ENCODE measurements around the gene DCHS2.

DCHS2 gene

DNA sequence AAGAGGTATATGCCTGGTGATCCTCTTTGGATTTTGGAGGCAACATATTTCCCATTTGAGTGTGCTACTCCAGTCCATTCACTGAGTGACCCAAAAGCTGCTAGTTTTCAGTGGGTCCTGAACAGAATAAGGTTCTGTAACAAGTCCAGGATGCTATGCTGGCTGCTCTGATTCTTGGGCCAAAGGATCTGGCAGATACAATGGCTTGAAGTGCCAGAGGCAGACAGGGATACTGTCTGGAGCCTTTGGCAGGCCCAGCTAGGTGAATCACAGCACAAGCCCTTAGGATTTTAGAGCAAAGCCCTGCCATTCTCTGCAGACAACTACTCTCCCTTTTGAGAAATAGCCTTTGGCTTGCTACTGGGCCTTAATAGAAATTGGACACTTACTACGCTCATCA lies 40.6 kb downstream of the DCHS2 start:
- no peak for DNase-seq (ENCODE audit: low read depth in 2 of 2)

DNA sequence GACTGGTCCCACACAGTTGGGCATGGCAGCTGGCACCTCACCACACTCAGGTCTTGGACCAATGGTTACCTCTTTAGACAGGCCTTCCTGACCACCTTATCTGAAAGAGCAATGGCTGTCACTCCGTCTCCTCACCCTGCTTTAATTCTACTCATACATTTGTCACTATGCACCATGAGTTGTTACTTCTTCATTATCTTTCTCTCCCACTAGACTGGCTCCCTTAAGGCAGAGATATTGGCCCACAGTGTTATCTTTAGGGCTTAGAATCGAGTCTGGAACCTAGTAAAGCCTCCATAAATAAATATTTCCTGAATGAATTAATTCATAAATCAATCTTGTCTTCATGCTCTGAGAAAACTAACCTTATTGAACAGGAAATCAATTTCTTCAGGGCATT lies 46.6 kb downstream of the DCHS2 start:
- no peak for DNase-seq (ENCODE audit: low read depth in 2 of 2)

DNA sequence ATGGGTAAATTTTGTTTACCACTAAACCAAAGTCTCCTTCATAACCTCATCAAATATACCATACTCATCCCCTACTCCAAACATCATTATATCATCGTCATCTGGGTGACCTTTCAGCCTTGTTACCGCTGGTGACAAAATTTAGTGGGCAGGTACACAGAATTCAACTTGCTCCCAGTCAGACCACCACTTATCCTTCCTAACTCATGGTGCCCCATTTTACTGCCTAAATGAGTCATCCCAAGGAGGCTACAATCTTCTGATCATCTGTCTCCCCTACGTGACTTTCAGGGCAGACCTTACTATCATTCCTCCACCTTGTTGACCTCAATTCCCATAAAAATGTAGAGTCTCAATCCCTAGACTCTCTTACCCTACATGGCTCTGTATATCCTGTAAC lies 49.6 kb downstream of the DCHS2 start:
- no peak for DNase-seq (ENCODE audit: low read depth in 2 of 2)

DNA sequence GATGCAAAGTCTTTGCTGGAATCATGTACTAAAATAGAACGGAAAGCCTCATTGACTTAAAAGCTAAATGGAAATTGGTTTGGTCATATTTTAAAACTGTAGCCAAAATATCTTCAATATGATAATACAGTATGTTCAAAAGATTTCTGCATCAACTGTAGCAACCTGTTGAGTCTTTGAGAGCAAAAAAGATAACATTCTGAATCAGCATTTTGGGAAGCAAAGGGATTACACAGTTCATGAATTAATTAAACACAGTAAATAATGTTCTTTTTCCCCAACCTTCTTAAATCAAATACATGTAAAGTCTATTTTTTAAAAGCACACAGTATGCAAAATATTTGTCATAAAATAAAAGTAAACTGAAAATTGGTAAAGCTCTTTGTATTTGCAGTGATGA lies 50.5 kb downstream of the DCHS2 start:
- no peak for DNase-seq (ENCODE audit: low read depth in 2 of 2)

DNA sequence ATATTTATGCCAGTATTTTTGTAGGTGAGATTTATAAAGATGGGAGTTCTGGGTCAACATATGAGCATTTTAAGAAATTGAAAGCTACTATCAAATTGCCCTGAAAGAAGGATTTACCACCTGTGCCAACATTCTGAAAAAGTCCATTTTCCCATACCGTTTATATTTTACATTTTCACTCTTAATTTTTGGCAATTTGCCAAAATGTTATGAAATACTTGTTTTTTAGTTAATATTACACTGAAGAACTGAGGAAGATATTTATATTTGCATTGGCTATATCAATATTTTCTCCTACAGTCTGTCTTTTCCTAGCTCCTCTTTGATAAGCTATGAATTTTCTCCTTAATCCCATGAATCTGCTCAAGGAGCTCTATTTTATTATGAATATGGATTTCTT lies 52.4 kb downstream of the DCHS2 start:
- DNase-seq (ENCODE audit: low read depth in 2 of 2), result no peak

DNA sequence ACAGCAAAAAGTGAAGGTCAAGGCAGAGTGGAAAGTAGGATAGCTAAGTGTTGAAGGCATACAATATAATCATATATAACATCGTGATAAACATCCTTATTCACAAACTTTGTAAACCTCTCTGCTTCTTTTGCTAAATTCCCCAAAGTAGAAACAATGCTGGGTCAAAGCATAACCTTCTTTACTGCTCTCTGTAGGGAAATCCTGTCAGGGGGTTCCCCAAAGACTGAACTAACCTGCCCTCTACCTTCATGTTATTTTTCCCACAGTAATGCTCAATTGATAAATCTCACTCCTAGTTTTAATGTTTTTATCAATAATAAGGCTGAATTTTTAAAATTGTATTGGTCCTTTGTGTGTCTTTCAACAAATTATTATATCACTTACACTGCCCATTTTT lies 55.7 kb downstream of the DCHS2 start:
- DNase-seq (ENCODE audit: low read depth in 2 of 2), result no peak

DNA sequence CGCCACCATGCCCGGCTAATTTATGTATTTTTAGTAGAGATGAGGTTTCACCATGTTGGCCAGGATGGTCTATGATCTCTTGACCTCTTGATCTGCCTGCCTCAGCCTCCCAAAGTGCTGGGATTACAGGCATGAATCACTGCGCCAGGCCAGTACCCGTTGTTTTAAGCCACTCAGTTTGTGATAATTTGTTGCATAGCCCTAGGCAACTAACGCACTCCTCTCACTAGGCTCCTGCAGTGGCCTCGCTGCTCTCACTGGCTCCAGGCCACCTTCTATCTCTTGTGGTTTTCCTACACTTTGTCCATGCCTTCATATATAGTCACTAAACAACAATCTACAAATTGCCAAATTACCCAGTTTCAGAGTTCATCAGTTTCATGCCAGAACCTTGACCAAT lies 58.1 kb downstream of the DCHS2 start:
- DNase-seq (ENCODE audit: low read depth in 2 of 2), result no peak

DNA sequence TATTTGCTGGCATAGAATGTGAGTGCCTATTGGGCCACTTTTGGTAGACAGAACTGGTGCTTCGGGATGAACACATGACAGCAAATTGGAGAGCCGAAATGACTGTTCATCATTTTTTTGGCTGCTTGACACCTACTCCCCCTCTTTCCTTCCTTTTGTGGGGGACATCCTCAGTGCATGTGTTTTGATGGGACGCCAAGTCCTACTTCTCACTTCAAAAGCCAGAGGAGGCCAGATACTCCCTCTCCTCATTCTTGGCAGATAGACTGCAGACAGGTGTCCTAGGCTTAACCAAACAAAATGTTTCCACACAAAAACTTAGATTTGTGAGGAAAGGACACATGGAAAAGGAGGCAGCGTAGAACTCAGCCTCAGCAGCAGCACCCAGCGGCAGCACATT lies 62.4 kb downstream of the DCHS2 start:
- DNase-seq (ENCODE audit: low read depth in 2 of 2), result no peak

DNA sequence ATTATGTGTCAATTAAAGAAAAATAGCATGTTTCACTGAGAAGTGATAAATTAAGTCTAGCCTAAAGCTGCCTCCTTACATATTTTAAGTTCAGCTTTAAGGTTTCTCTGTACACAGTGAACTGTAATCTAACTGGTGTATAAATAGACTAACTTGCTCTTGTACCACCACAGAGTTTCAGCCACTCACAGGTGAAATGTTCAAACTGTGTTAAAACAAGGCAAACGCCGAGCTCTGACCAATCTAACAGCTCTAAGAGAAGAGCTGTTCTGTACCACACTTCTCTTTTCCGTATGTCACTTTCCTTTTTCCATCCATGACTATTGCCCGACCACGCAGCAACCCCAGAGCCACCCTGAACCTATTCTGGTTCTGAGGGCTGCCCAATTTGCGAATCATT lies 64.5 kb downstream of the DCHS2 start:
- DNase-seq (ENCODE audit: low read depth in 2 of 2), result no peak

DNA sequence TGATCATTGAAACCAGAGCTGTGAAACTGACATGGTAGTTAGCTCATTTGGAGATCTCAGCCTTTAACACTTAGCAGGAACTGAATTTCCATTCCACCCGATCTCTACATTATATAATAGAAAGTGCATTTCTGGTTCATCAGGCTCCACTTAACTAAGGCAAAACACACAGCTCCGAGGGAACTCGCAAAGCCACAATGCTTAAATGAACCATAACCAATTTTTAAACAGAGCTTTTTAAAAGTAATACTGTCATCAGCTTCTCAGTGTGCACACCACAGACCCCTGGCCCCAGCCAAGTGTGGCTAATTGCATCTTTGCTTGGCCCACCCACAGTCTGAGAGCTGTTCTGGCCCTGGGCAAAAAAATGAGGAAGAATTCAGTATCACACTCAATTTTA lies 66.1 kb downstream of the DCHS2 start:
- DNase-seq (ENCODE audit: low read depth in 2 of 2), result no peak

DNA sequence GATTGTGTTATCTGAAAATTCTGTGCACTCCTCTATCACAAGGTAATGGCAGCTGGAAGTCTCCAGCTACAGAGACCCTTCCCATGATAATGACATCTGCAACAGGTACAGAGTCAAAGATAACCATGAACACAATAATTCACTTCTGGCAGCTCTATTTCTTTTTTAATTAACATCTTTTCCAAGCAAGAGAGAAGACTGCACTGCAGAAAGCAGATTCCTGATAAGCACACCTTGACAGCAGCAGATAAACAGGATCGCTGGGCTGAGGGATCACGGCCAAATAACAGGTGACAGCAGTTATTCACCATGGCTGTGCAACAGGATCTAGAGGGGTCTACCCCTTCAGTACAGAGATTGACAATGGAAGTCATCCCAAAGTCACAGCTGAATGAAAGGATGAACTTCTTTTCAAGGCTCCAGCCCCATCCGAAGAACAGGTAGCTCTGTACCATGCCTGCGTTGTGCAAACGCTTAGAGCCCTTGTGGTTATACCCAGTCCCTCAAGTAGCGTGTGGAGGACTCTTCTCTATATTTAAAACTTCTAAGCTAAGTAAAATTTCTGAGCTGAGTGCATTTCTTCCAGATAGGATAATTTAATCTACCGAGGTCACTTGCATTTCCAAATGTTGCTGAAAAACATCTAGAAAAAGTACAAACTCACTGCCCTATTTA lies 66.7 kb downstream of the DCHS2 start:
- DNase-seq (ENCODE audit: low read depth in 2 of 2), result no peak

DNA sequence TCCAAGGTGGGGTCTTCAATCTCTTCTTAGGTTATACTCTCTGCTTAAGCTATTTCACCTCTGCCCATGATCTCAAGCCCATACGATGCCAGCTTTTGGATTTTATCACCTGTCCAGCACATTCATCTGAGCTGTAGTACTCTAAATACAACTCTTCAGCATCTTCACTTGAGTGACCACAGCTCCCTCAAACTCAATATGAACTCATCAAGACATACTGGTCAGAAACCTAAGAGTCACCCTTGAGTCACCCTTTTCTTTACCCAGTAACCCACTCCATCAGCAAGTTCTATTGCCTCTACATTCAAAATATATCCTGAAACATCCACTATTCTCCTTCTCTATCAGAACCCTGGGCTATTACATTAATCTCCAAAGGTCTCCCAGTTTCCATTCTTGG lies 69.4 kb downstream of the DCHS2 start:
- no peak for DNase-seq (ENCODE audit: low read depth in 2 of 2)

DNA sequence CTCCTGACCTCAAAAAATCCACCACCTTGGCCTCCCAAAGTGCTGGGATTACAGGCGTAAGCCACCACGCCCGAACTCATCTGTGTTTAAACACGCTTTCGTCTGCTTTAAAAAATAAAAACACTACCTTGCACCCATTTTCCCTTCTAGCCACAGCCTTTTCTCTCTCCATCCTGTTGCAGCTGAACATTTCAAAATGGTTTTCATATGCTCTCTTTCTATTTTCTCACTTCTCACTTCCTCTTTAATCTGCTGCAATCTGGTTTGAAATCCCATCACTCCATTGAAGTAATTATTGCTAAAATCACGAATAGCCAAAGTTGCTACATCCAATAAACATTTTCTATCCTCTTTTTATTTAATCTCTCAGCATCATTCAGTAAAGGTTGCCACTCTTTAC lies 70.0 kb downstream of the DCHS2 start:
- DNase-seq (ENCODE audit: low read depth in 2 of 2), result no peak

DNA sequence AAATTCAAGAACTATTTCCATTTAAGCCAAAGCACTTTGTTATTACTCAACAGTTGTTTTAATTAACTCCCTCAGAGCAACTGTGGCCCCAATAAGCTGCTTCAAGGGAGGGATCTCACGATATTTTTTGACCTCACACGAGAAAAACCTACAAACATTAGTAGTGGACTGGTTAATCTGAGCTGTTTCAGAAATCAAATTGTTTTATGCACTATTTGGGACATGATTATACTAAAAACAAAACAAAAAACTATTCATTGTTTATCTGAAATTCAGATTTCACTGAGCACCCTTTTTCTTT lies 74.3 kb downstream of the DCHS2 start:
- no peak for DNase-seq (ENCODE audit: low read depth in 2 of 2)

DNA sequence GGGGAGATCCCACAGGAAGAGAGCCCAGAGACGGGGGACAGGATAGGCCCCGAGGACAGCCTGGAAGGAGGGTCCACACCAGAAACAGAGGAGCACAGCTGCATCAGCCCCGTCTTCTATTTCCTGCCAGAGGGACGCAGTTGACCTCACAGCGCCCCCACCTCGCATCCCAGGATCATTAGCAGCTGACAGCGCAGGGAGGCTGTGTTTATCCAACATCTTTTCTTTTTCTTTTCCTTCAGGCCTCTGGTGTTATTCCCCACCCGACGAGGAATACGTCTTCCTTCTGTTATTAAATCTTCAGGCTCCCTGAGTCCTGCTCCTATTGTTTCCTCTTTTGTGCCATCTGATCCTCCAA lies 75.4 kb downstream of the DCHS2 start:
- DNase-seq (ENCODE audit: low read depth in 2 of 2), result no peak

DNA sequence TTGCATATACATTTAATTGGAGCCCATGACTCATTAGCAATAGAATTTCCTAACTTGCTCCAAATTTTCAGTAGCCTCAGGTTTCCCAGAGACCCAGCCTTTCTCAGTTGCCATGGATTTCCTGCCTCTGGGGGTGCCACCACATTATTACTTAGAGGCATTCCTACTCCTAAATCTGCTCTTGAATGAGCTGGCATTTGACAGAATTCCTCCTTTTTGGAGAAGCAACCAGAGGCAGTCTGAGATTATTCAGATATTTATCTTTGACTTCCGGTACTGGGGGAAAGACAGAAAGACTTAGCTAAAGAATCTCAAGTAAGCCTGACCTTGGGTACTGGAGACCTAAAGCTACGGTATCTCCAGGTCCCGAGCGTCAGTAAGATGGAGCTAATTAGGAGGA lies 76.3 kb downstream of the DCHS2 start:
- no peak for DNase-seq (ENCODE audit: low read depth in 2 of 2)

DNA sequence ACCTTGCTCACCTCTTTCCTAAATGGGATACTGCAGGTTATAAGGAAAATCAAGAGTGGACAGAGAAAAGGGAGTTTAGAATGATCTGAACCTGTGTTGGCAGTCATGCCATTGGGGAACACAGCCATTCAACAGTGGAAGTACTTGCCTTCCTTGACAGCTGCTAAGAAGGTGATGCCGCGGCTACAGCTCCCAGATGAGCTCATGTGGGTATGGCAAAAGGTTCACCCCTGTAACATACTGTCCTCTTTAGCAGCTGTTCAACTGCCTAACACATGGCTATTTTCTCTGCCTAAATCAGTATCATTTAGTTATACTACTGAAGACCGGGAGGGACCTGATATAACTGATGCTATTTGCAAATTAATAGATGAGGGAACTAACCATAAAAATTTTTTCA lies 76.8 kb downstream of the DCHS2 start:
- DNase-seq (ENCODE audit: low read depth in 2 of 2), result no peak

DNA sequence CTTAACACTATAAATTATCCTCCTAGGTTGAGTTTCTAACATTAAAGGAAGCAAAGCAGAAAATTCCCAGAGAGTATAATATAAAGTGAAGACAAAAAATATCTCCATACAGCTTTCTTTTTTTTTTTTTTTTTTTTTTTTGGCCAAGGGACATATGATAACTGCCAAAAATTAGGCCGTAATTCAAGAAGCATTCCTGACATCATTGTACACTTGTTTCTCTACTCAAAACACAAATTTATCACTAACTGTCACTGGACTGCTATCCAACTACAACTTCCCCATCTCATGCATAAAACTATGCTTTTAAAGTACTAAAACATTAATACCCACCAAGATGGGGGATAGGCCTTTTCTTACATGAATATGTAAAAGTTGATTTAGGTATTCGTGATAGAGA lies 77.2 kb downstream of the DCHS2 start:
- DNase-seq (ENCODE audit: low read depth in 2 of 2), result no peak

DNA sequence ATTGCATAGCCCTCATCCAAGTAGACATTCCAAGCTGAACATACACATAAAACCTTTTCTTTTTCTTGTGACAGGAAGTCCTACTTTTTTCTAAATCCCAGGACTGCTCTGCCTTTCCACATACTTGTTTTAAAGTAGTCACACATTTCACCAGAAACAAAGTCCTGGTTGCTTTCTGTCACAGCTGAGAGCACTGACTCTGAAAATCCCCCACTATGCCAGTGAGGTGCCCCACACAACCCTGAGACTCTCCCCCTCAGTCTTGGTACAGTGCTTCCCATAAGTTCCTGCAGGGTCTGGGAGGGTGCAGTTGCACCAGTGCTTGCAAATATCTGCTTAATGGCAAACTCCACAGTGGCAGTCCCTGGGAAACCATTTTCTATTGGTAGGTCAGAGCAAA lies 84.2 kb downstream of the DCHS2 start:
- no peak for DNase-seq (ENCODE audit: low read depth in 2 of 2)

DNA sequence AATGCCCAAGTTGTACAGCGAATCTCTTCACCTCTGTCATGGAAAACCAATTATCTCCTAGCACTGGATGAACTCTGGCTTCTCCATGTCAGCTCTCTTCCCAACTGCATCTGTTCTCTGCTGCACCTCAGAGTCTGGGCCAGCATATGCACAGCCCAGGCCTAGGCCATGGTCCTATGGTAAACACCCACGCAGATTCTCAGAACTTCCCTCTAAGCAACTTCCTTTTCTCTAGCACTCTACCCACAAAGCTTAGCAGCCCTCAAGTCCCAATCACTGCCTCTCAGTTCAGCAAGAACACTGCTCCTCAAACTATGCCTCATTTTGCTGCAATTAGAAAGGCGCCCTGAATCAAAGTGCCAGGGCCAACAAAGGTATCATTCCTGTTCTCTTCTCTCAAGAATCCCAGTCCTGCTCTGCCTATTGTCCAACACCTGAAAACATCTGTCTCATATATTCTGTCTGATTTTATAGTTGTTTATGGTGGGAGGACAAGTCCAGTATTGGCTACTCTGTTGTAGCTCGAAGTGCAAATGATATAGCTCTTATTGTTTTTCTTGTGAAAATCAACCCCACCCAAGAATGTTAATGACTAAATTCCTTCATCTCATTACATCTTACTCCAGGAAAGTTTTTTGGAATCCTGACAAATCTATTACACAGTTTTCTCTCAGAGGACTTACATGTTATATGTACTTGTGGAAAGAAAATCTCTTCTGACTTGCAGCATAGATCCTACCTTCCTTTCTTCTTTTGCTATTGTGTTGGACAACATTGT lies 85.4 kb downstream of the DCHS2 start:
- DNase-seq (ENCODE audit: low read depth in 2 of 2), result no peak

DNA sequence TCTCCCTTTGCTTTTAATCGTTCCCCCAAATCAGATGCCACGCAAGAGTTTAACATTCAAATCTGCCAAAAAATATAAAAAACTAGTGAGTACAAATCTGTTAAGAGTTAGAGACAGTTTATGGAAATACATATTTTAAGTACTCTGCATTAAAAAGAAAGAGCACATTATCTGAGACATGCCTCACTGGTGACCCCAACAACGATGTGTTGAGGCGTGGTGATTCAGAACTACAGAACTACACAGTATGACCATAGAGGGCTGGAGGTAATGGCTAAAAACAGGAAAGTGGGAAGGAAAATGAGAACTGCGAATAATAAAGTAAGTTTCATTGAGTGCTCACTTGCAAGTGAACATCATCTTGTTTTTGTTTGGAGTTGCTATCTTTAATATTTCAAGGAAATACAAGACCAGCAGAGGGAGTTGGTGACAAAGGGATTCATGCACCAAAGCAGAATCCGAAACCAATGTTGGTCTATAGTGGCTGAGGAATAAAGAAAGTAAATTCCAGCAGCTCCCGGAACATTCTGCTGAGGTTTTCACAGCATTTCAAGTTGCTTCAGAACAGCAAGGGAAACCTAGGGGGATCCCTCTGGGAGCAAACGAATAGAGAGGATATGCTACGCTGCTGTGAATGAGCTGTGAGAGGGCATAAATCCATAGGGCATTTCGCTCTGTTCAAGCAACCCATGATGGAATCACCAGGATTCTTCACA lies 92.2 kb downstream of the DCHS2 start:
- DNase-seq (ENCODE audit: low read depth in 2 of 2), result no peak

DNA sequence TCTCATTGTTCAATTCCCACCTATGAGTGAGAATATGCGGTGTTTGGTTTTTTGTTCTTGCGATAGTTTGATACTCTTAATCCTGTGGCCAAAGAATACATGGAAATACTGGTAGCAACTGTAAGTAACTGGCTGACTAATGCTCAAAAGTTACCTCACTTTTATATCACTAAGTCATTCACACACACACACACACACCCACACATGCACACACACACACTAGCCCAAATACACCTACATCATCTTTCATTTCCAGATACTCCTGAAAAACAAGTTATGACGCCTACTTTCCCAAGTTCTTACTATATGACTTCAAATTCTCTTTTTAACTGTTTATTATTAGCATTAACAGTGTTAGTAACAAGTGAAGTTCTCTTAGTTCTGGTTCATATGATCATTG lies 101.3 kb downstream of the DCHS2 start:
- DNase-seq (ENCODE audit: low read depth in 2 of 2), result no peak

DNA sequence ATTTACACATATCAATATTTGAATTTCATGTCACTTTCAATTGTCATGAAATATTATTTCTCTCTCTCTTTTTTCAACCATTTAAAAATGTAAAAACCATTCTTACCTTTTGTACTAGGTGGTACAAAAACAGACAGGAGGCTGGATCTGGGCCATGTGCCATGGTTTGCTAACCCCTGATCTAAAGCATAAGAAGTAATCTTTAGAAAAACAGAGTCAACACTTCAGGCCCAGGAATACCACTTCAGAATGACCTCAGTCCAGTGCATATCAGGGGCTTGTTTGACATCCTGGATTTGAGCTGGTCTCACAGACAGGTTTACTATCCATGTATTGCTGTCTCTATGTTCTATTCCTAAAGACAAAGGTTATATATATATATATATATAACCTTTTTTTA lies 102.5 kb downstream of the DCHS2 start:
- DNase-seq (ENCODE audit: low read depth in 2 of 2), result no peak

All from stimulated activated CD8-positive, alpha-beta memory T cell treated with anti-CD3 and anti-CD28 coated beads, Interleukin-15, amount 100 ng/mL, for 4 hours (primary cell).